Fibroblast of mammary gland (primary cell): ENCODE measurements around the gene DRGX.
A peak's percentile ranks its signal among the peaks of the same experiment; 100 is the strongest.

ENCODE experiments used
- DNase-seq: peaks from one replicate; pipeline ENCODE4 v3.0.0-alpha.2; 2010; ENCODE audit warnings: low read depth
- H3K4me3 ChIP-seq: 2 replicates; pipeline ENCODE4 v1.5.1; 2011; ENCODE audit warnings: low read depth, mild to moderate bottlenecking, low read length, moderate library complexity; ENCODE audit not compliant: control insufficient read depth
- CTCF ChIP-seq: conservative IDR thresholded peaks from 2 replicates; pipeline ENCODE4 v1.5.1; 2011; ENCODE audit warnings: low read depth, low read length, inconsistent platforms; ENCODE audit not compliant: control insufficient read depth, insufficient read depth

DRGX gene

GRCh38 chr10:49431426-49431825, 35.5 kb upstream of the DRGX start:
- TF ChIP-seq CTCF, result no peak
- H3K4me3 ChIP-seq, result no peak overlapping the region
- no peak for DNase-seq

- DNase-seq, result no peak
- no peak overlapping the region for H3K4me3 ChIP-seq
- TF ChIP-seq CTCF, result no peak
Measured at GRCh38 chr10:49429458-49429857, 33.6 kb upstream of the DRGX start.

GRCh38 chr10:49426490-49427360, 30.8 kb upstream of the DRGX start:
- no peak for TF ChIP-seq CTCF
- DNase-seq, result peak; percentile 5
- H3K4me3 ChIP-seq, result no peak overlapping the region

GRCh38 chr10:49419005-49419404, 23.1 kb upstream of the DRGX start:
- no peak overlapping the region for H3K4me3 ChIP-seq
- no peak for DNase-seq
- TF ChIP-seq CTCF, result no peak

- no peak for TF ChIP-seq CTCF
- H3K4me3 ChIP-seq, result no peak overlapping the region
- no peak for DNase-seq
Measured at GRCh38 chr10:49418328-49418727, 22.4 kb upstream of the DRGX start.

GRCh38 chr10:49418053-49418326, 22.1 kb upstream of the DRGX start:
- no peak for DNase-seq
- H3K4me3 ChIP-seq, result no peak overlapping the region
- TF ChIP-seq CTCF, result no peak
